Epithelial cell of esophagus (primary cell): ENCODE results near the gene MFSD11.
A peak's percentile ranks its signal among the peaks of the same experiment; 100 is the strongest.
"Not testable (repeated sequence)": the region's sequence is repeated elsewhere in the genome, so short reads cannot be mapped to it uniquely, and the experiment has no call there.

Source experiments
- DNase-seq: peaks from one replicate; pipeline ENCODE4 v3.0.0; 2010; ENCODE audit warnings: low read depth
- H3K4me3 ChIP-seq: 2 replicates; pipeline ENCODE4 v1.5.1; 2011; ENCODE audit warnings: mild to moderate bottlenecking, low read length, control low read depth
- TF ChIP-seq, protein P1 (sequence below): IDR thresholded peaks from 2 replicates; pipeline ENCODE4 v1.5.1; 2011; ENCODE audit warnings: low read depth, mild to moderate bottlenecking, low read length, control low read depth, inconsistent platforms; ENCODE audit not compliant: insufficient read depth; ENCODE audit errors: missing control alignments

MFSD11 gene

DNA sequence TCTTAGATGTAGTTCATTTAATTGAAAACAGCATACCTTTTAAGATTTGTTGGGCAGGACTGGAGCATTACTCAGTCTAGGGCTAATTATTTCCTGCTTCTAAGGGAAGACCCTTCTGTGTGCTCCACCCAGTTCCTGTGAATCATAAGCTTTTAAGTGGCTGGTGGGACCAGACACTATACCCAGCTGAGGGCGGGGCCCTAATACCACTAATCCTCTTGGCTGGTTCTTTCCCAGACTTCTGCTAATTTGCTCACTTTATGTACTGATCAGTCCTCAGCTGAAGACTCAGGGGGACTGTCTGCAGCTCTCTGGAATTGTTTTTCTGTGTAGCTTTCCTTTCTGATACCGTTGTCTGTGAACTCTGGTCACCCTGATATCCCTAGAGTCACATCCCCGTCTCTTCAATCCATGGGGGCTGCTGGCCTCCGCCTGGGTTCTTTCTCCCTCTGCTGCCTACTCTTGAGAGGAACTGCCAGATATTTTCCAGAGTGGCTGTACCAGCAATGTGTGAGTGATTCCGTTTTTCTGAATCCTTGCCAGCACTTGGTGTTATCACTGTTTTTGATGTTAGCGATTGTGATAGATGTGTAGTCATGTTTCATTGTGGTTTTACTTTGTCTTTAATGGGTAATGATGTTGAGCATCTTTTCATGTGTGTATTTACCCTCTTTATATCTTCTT, 35.1 kb downstream of the MFSD11 start:
- TF ChIP-seq, protein P1, sequence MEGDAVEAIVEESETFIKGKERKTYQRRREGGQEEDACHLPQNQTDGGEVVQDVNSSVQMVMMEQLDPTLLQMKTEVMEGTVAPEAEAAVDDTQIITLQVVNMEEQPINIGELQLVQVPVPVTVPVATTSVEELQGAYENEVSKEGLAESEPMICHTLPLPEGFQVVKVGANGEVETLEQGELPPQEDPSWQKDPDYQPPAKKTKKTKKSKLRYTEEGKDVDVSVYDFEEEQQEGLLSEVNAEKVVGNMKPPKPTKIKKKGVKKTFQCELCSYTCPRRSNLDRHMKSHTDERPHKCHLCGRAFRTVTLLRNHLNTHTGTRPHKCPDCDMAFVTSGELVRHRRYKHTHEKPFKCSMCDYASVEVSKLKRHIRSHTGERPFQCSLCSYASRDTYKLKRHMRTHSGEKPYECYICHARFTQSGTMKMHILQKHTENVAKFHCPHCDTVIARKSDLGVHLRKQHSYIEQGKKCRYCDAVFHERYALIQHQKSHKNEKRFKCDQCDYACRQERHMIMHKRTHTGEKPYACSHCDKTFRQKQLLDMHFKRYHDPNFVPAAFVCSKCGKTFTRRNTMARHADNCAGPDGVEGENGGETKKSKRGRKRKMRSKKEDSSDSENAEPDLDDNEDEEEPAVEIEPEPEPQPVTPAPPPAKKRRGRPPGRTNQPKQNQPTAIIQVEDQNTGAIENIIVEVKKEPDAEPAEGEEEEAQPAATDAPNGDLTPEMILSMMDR = no peak
- peak; percentile 89 for DNase-seq
- H3K4me3 ChIP-seq = no peak overlapping the region

DNA sequence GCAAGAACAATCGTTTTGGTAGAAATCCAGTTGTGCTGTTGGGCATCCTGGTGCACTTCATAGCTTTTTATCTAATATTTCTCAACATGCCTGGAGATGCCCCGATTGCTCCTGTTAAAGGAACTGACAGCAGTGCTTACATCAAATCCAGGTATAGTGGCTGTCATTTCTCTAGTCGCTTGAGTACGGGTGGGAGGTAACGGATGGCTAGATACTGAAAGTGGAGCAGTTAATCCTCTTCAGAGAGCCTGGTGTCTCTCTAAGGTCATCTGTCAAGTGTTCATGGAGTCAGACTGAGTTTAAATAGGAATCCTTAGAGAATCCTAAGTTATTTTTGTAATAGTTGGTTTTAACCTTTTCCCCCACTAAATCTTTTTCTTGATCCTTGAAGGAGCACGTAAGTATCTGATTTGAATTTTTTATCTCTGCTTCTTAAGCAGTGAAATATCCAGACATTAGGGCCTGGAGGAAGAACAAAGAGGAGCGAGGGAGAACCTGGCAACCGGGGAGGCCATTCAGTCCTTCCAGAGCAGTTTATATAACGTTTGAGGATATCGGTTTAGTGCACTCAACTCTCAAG, 37.2 kb downstream of the MFSD11 start:
- no peak for DNase-seq
- no peak overlapping the region for H3K4me3 ChIP-seq
- TF ChIP-seq, protein P1 = no peak

DNA sequence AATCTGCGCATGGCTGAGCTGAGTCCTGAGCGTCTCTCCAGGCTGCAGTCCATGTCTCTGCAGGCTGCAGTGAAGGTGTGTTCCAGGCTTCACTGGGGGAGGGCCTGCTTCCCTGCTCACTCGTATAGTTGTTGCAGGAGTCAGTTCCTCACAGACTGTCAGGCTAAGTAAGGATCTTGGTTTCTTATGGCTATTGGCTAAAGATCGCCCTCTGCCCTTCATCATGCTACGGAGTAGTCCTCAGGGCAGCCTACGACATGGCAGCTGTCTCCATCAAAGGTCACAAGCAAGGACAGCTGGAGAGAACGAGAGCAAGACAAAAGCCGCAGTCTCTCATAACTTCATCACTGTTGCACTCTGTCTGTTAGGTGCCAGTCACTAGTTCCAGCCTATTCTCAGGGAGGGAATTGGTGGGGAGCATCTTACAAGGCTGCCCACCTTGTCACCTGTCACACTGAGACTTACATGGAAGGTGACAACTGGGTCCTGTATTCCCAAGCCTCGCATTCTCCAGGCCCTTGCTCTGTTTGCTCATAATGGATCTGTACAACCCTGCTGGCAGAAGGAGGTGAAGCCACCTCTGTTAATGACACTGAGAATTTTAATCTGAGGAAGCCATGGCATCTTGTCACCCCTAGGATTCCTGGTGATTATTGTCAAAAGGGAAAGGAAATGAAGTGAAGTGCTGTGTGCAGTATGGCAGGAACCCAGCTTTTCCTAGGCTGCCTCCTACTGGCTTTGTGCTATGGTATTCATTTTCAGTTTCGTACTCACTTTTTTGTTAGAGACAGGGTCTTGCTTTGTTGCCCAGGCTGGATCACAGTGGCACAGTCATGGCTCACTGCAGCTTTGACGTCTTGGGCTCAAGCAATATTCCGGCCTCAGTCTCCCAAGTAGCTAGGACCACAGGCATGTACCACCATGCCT, 43.4 kb downstream of the MFSD11 start:
- no peak for DNase-seq
- H3K4me3 ChIP-seq = no peak overlapping the region
- TF ChIP-seq, protein P1 = no peak

DNA sequence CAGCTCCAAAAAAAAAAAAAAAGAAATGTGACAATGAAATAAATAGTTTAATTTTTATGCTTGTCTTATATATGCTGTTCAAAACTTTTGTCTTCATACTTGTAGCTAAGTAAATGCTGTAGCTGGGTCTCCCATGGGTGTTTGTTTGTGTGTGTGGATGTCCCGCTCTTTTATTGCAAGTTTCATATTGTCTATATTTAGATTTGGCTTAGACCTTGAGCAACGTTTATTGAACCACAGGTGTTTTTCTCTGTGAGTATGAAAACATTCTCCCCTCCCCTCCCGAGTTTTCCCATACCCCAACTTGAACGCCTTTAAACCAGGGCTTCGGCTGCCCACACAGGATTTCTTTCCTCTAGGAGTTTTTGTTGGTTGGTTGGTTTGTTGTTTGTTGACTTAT, 45.2 kb downstream of the MFSD11 start:
- TF ChIP-seq, protein P1 = no peak
- H3K4me3 ChIP-seq = no peak overlapping the region
- DNase-seq = no peak

DNA sequence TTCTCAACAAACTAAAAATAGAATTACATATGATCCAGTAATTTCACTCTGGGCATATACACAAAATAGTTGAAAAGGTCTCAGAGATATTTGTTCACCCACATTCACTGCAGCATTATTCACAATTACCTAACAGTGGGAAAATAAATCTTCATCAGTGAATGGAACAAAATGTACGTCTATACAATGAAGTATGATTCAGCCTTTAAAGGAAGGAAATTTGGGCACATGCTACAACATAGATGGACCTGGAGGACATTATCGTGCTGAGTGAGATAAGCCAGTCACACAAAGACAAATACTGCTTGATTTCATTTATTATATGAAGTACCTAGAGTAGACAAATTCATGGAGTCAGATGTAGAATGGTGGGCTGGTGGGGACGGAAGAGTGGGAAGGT, 47.0 kb downstream of the MFSD11 start:
- H3K4me3 ChIP-seq = no peak overlapping the region
- no peak for DNase-seq
- TF ChIP-seq, protein P1 = no peak

DNA sequence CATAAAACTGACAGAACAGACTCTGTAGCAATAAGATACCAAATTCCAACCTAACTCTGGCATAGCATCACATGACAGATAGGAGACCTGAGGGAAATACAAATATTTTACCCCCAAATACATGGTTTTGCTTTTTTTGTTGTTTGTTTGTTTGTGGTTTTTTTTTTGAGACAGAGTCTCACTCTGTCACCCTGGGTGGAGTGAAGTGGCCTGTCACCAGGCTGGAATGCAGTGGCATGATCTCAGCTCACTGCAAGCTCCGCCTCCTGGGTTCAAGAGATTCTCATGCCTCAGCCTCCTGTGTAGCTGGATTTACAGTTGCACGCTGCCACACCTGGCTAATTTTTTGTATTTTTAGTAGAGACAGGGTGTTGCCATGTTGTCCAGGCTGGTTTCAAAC, 49.9 kb downstream of the MFSD11 start:
- not testable (repeated sequence) for H3K4me3 ChIP-seq
- DNase-seq = peak; percentile 16

DNA sequence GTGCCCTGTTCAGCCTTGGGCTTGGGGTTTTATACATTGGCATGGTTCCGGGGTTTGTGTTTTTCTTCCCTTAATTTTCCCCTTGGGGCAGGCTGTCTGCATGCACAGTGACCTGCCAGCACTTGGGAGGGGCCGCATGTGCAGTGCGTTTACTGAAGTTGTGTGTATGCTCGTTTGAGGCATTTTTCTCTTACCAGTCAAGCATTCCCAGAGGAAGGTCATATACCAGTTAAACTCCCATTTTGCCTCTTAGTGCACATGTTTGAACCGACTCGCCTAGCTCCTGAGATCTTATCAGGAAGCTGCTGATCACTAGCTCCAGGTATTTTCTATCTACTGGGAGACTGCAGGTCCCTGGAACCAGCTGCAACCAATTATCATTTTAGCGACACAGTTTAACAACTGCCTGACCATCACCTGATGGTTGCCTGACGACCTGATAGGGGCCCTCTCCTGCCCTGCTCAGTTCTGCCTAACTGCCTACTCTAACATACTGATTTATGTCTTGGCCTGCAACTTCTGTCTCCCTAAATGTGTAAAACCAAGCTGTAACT, 51.4 kb downstream of the MFSD11 start:
- no peak overlapping the region for H3K4me3 ChIP-seq
- DNase-seq = no peak
- TF ChIP-seq, protein P1 = no peak
